Fibroblast of lung (primary cell): ENCODE results near the gene EML3. TPM values are rescaled to one million over a fixed set of nuclear protein-coding genes. Genes with fewer than 3 reads are reported as not detected.

ENCODE experiments used
- DNase-seq, 2 donors: peaks; one replicate each; pipeline versions ENCODE4 v3.0.0 to v3.0.0-alpha.2; 2010; ENCODE audit warnings: low read depth in 2 of 2
- H2AFZ ChIP-seq: 2 replicates; pipeline ENCODE4 v1.5.1; 2012; ENCODE audit warnings: low read length, control low read depth, inconsistent platforms
- H3K27ac ChIP-seq: 2 replicates; pipeline ENCODE4 v1.5.1; 2011; ENCODE audit warnings: low read length, control low read depth; ENCODE audit not compliant: insufficient read depth
- H3K27me3 ChIP-seq: 2 replicates; pipeline ENCODE4 v1.5.1; 2011; ENCODE audit warnings: mild to moderate bottlenecking, low read length; ENCODE audit not compliant: control insufficient read depth, insufficient read depth
- H3K36me3 ChIP-seq: 2 replicates; pipeline ENCODE4 v1.5.1; 2011; ENCODE audit warnings: low read length; ENCODE audit not compliant: control insufficient read depth, insufficient read depth
- H3K4me1 ChIP-seq: 2 replicates; pipeline ENCODE4 v1.5.1; 2011; ENCODE audit warnings: low read length; ENCODE audit not compliant: control insufficient read depth, insufficient read depth; ENCODE audit errors: extremely low read depth
- H3K4me2 ChIP-seq: 2 replicates; pipeline ENCODE4 v1.5.1; 2011; ENCODE audit warnings: low read length, control low read depth; ENCODE audit not compliant: insufficient read depth; ENCODE audit errors: extremely low read depth
- H3K4me3 ChIP-seq, 4 experiments: fragments of 200-600 bp in 1 of 4; sonication (generic) in 1 of 4; replicated peaks in 1 of 4; 2 replicates each; pipeline ENCODE4 v1.5.1; 2011 to 2016; ENCODE audit warnings: low read length in 4 of 4, low read depth in 3 of 4, mild to moderate bottlenecking in 3 of 4, control low read depth in 2 of 4, inconsistent platforms in 1 of 4, mixed read lengths in 1 of 4; ENCODE audit not compliant: insufficient read depth in 1 of 4; ENCODE audit errors: control extremely low read depth in 1 of 4
- H3K79me2 ChIP-seq: 2 replicates; pipeline ENCODE4 v1.5.1; 2012; ENCODE audit warnings: mild to moderate bottlenecking, low read length, inconsistent platforms; ENCODE audit not compliant: control insufficient read depth, insufficient read depth
- H3K9ac ChIP-seq: 2 replicates; pipeline ENCODE4 v1.5.1; 2011; ENCODE audit warnings: mild to moderate bottlenecking, low read length, control low read depth; ENCODE audit not compliant: insufficient read depth
- H3K9me3 ChIP-seq: 2 replicates; pipeline ENCODE4 v1.5.1; 2012; ENCODE audit warnings: low read depth, low read length; ENCODE audit not compliant: control insufficient read depth, insufficient read depth
- H4K20me1 ChIP-seq: 2 replicates; pipeline ENCODE4 v1.5.1; 2011; ENCODE audit warnings: low read length; ENCODE audit not compliant: control insufficient read depth, insufficient read depth; ENCODE audit errors: extremely low read depth
- EZH2 ChIP-seq: IDR thresholded peaks from 2 replicates; pipeline ENCODE4 v1.5.1; 2012; ENCODE audit warnings: low read length, control low read depth, mild to moderate bottlenecking; ENCODE audit errors: missing control alignments
- polyA plus RNA-seq, 2 donors: library from polyadenylated mRNA; depleted of rRNA in 1 of 2; stranded (reverse) in 1 of 2; unstranded in 1 of 2; fragments of >200 nt; gene quantifications; 2 replicates each; pipeline ENCODE4 v1.2.1, GENCODE V29; 2011 to 2012; ENCODE audit warnings: missing spikeins in 1 of 2
- total RNA-seq: library from RNA; depleted of rRNA; stranded (reverse); fragments of >200 nt; gene quantifications from 2 replicates; pipeline ENCODE4 v1.2.1, GENCODE V29; 2014
- TF ChIP-seq, protein P1 (sequence below), 2 donors: IDR thresholded peaks in 1 of 2; conservative IDR thresholded peaks in 1 of 2; 1 replicate in 1 of 2; 2 replicates in 1 of 2; pipeline ENCODE4 v1.5.1; 2011 to 2012; ENCODE audit warnings: low read length in 2 of 2, control low read depth in 1 of 2, inconsistent platforms in 1 of 2, low read depth in 1 of 2, mild to moderate bottlenecking in 1 of 2

EML3 gene
- total and polyA plus RNA-seq, 2 donors (not counting 1 experiment from before 2014, with no cell fraction given): 20.5 to 22.6 TPM

GRCh38 chr11:62605467-62605866 lies 7.1 kb downstream of the EML3 start:
- H3K9ac ChIP-seq: no peak overlapping the region
- H4K20me1 ChIP-seq: no peaks in the 10 kb centered on the region
- no peak overlapping the region for H3K27ac ChIP-seq
- no peaks in the 10 kb centered on the region for H3K27me3 ChIP-seq
- H3K4me1 ChIP-seq: peaks cover 3% of the 10 kb centered on the region
- H3K36me3 ChIP-seq: peaks cover 9% of the 10 kb centered on the region
- H3K79me2 ChIP-seq: peaks cover 10% of the 10 kb centered on the region
- DNase-seq: no peak
- no peak overlapping the region for H2AFZ ChIP-seq
- no peak overlapping the region for H3K4me2 ChIP-seq
- no peaks in the 10 kb centered on the region for H3K9me3 ChIP-seq
- no peak for TF ChIP-seq EZH2
- TF ChIP-seq, protein P1, sequence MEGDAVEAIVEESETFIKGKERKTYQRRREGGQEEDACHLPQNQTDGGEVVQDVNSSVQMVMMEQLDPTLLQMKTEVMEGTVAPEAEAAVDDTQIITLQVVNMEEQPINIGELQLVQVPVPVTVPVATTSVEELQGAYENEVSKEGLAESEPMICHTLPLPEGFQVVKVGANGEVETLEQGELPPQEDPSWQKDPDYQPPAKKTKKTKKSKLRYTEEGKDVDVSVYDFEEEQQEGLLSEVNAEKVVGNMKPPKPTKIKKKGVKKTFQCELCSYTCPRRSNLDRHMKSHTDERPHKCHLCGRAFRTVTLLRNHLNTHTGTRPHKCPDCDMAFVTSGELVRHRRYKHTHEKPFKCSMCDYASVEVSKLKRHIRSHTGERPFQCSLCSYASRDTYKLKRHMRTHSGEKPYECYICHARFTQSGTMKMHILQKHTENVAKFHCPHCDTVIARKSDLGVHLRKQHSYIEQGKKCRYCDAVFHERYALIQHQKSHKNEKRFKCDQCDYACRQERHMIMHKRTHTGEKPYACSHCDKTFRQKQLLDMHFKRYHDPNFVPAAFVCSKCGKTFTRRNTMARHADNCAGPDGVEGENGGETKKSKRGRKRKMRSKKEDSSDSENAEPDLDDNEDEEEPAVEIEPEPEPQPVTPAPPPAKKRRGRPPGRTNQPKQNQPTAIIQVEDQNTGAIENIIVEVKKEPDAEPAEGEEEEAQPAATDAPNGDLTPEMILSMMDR (conservative IDR thresholded peaks at IDR 0.05 in 1 of 2, IDR thresholded peaks at IDR 0.05 in 1 of 2; ENCODE audit: low read depth in 1 of 2, low read length in 2 of 2): no peak
- no peak overlapping the region for H3K4me3 ChIP-seq

DNA sequence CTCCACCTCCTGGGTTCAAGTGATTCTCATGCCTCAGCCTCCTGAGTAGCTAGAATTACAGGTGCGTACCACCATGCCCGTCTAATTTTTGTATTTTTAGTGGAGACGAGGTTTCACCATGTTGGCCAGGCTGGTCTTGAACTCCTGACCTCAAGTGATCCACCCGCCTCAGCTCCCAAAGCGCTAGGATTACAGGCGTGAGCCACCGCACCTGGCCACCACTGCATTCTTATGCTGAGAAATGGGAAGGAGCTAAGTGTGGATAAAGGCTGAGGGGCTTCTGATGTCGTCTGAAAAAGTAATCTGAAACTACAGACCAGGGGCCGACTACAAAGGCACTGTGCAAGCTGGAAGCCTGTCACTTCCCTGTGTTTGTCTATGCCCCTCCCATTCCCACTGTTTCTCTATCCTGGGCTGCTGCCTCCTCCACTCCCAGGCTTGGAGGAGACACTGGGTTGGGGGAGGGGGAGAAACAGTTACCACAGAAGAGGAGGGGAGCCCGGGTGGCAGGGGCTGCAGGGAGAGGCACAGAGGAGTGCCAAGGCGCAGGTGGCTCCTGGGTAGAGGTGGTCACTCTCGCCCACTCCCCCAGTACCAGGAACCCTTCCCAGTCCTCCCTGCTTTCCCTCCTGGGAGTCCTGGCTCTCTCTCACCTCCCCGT lies 8.0 kb downstream of the EML3 start:
- Histone ChIP-seq H3K4me3 (no peak overlapping the region), H3K9me3 (no peaks in the 10 kb centered on the region), H3K9ac (no peak overlapping the region), H3K4me2 (no peak overlapping the region), H3K79me2 (peaks cover 19% of the 10 kb centered on the region), H3K27me3 (no peaks in the 10 kb centered on the region), H4K20me1 (no peaks in the 10 kb centered on the region), H3K27ac (no peak overlapping the region), H2AFZ (no peak overlapping the region), H3K4me1 (peaks cover 6% of the 10 kb centered on the region), H3K36me3 (peaks cover 9% of the 10 kb centered on the region)
- TF ChIP-seq, protein P1 (conservative IDR thresholded peaks at IDR 0.05 in 1 of 2, IDR thresholded peaks at IDR 0.05 in 1 of 2; ENCODE audit: low read depth in 1 of 2, low read length in 2 of 2): no peak
- TF ChIP-seq EZH2: no peak
- DNase-seq: no peak

DNA sequence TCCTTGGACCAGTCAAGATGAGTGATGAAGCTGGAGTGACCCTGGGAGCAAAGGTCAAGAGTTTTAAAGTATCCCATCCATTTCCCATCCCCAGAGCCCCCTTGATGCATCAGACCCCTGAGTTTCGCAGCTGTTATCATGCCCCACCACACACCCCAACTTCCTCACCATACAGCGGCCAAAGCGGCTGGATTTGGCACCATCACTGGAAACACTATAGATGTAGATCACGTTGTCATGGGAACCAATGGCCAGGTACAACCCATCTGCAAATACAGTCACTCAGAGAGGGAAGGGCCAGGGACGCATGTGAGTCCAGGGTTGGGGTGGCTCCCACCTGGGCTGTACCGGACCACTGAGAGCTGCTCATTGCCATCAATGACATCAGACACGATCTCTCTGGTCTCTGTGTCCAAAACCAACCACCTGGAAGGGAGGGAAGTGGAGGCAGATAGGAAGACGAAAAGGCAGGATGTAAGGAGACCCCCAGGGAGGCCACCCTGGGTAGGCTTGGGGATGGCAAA lies 8.7 kb downstream of the EML3 start:
- Histone ChIP-seq H3K4me3 (no peak overlapping the region), H3K4me2 (no peak overlapping the region), H3K9ac (no peak overlapping the region), H3K27ac (no peak overlapping the region), H4K20me1 (no peaks in the 10 kb centered on the region), H3K36me3 (peaks cover 9% of the 10 kb centered on the region), H2AFZ (no peak overlapping the region), H3K79me2 (peaks cover 22% of the 10 kb centered on the region), H3K4me1 (peaks cover 6% of the 10 kb centered on the region), H3K9me3 (no peaks in the 10 kb centered on the region), H3K27me3 (no peaks in the 10 kb centered on the region)
- TF ChIP-seq EZH2: no peak
- TF ChIP-seq, protein P1 (conservative IDR thresholded peaks at IDR 0.05 in 1 of 2, IDR thresholded peaks at IDR 0.05 in 1 of 2; ENCODE audit: low read depth in 1 of 2, low read length in 2 of 2): no peak
- no peak for DNase-seq
